H1 (cell line): ENCODE results near the gene ZNF469. TPM values are rescaled to one million over a fixed set of nuclear protein-coding genes. Genes with fewer than 3 reads are reported as not detected.

Experiments
- EGR1 ChIP-seq: IDR thresholded peaks from 2 replicates; pipeline ENCODE4 v1.6.1; 2011; ENCODE audit warnings: low read depth, low read length, borderline replicate concordance
- FOSL1 ChIP-seq: IDR thresholded peaks from 2 replicates; pipeline ENCODE4 v1.6.1; 2011; ENCODE audit warnings: mild to moderate bottlenecking, low read depth, low read length, moderate library complexity; ENCODE audit not compliant: insufficient read depth
- PHF8 ChIP-seq: fragments of 200-600 bp; sonication (generic); conservative IDR thresholded peaks from 2 replicates; pipeline ENCODE4 v1.7.1; 2012; ENCODE audit warnings: low read depth, mild to moderate bottlenecking, inconsistent platforms, low read length, moderate library complexity
- SIX5 ChIP-seq: IDR thresholded peaks from 2 replicates; pipeline ENCODE4 v1.6.1; 2011; ENCODE audit warnings: mild to moderate bottlenecking, low read depth, low read length
- TAF1 ChIP-seq: IDR thresholded peaks from 2 replicates; pipeline ENCODE4 v1.6.1; 2011; ENCODE audit warnings: mild to moderate bottlenecking, low read depth, low read length
- TEAD4 ChIP-seq: IDR thresholded peaks from 2 replicates; pipeline ENCODE4 v1.6.1; 2012; ENCODE audit warnings: low read depth, low read length, inconsistent platforms, mixed read lengths
- polyA plus RNA-seq, 7 experiments: library from polyadenylated mRNA; depleted of rRNA in 3 of 7; stranded (reverse) in 5 of 7; unstranded in 2 of 7; fragments of >200 nt in 5 of 7; fragments of 200-250 nt in 2 of 7; gene quantifications; 1 replicate in 5 of 7; 2 replicates in 1 of 7; 4 replicates in 1 of 7; pipeline versions ENCODE4 v1.2.1 to v1.2.3, GENCODE V29; 2011 to 2013; ENCODE audit warnings: missing spikeins in 2 of 7, mixed read lengths in 2 of 7
- total RNA-seq: library from RNA; stranded (reverse); fragmentation: NEBNext Ultra II Directional; extraction: Animal tissue kit (Norgen Biotek cat#: 25700); gene quantifications from 2 replicates; pipeline ENCODE4 v1.2.1, GENCODE V29; 2021
- TF ChIP-seq, protein P1 (sequence below): IDR thresholded peaks from 2 replicates; pipeline ENCODE4 v1.6.1; 2012; ENCODE audit warnings: low read length, inconsistent platforms

Gene ZNF469
- total and polyA plus RNA-seq, 2 of the 8 experiments (the other 6 are each of a cell fraction or from before 2014, with no cell fraction given), result 0.30 to 1.8 TPM

GRCh38 chr16:88424587-88425235, 42.0 kb downstream of the ZNF469 start (continued):
- no peak for TF ChIP-seq PHF8
- TF ChIP-seq, protein P1, sequence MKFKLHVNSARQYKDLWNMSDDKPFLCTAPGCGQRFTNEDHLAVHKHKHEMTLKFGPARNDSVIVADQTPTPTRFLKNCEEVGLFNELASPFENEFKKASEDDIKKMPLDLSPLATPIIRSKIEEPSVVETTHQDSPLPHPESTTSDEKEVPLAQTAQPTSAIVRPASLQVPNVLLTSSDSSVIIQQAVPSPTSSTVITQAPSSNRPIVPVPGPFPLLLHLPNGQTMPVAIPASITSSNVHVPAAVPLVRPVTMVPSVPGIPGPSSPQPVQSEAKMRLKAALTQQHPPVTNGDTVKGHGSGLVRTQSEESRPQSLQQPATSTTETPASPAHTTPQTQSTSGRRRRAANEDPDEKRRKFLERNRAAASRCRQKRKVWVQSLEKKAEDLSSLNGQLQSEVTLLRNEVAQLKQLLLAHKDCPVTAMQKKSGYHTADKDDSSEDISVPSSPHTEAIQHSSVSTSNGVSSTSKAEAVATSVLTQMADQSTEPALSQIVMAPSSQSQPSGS, result no peak
- no peak for TF ChIP-seq TEAD4
- TF ChIP-seq TAF1, result no peak
- no peak for TF ChIP-seq FOSL1
- no peak for TF ChIP-seq SIX5
- no peak for TF ChIP-seq EGR1
